HG03097 (cell line): Measurements from ENCODE around the gene PRKAR1A.
"Not testable (repeated sequence)": the region's sequence is repeated elsewhere in the genome, so short reads cannot be mapped to it uniquely, and the experiment has no call there.

Experiments used
- ATAC-seq: cut with Tn5 transposase; IDR thresholded peaks from one replicate; pipeline ENCODE4 v1.9.1; 2021; ENCODE audit not compliant: unreplicated experiment, low FRiP score

PRKAR1A gene

DNA sequence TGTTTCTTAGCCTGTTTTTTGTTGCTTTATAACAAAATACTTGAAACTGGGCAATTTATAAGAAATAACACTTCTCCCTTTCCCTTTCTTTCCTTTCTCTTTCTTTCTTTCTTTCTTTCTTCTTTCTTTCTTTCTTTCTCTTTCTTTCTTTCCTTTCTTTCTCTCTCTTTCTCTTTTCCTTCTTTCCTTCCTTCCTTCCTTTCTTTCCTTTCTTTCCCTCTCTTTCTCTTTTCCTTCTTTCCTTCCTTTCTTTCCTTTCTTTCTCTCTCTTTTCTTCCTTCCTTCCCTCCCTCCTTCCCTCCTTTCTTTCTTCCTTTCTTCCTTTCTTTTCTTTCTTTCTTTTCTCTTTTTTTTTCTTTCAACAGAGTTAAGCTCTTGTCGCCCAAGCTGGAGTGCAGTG, 61.1 kb downstream of the PRKAR1A start:
- ATAC-seq = no peak

DNA sequence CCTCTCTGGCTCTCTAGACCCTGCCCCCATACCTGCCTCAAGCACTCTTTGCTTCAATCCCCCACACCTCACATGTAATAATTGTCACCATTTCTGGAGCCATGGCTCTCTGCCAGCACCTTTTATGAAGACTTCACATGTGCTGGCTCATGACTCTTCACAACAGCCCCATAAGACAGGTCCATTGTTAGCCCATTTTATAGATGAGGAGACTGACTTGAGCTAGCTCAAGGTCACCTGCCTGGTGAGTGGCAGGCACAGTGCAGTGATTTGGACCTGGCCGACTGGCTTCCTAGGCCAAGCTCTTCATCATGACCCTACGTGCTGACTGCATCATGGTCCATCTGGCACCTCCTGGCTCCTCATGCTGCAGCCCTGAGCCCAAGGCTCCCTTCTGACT, 63.9 kb downstream of the PRKAR1A start:
- ATAC-seq = no peak

DNA sequence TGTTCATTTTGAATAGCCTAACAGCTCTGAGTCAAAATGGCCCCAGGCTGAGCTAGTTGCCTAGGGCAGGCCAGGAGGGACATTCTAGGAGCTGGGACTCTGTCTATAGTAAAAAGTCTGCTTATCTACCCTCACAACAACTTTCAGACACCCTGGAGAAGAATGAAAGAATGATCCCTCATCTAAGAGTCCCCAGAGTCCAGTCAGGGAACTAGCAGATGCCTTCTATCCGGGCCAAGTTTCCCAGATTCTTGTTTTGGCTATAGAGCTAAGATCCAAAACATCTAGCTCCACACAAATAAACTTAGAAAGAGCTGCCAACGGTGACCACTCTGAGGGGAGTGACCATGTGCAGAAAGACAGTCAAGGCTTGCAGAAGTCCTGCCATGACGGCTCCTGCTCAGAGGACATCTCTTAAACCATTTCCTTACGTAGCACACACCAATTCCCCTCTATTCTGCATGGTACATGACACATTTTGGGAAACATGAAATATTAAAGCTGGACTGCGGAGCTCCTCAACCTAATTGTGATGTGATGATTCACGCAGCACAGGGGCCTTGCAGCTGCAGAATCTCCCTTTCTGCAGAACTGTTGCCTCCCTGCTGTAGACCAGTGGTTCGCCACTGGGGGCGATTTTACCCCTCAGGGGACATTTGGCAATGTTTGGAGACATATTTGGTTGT, 64.7 kb downstream of the PRKAR1A start:
- no peak for ATAC-seq

DNA sequence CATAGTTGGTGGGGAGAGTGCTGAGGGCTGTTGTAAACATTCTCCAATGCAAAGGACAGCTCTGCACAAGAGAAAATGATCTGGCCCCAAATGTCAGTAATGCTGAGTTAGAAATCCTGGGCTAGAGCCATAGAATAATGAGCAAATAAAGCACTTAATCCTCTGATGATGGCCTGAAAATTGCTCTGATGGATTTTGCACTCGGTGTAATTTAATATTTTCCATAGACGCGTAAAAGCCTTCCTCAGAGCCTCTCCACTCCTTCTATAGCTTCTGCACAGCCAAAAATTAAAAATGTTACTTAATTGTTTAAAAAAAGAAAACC, 65.2 kb downstream of the PRKAR1A start:
- no peak for ATAC-seq

DNA sequence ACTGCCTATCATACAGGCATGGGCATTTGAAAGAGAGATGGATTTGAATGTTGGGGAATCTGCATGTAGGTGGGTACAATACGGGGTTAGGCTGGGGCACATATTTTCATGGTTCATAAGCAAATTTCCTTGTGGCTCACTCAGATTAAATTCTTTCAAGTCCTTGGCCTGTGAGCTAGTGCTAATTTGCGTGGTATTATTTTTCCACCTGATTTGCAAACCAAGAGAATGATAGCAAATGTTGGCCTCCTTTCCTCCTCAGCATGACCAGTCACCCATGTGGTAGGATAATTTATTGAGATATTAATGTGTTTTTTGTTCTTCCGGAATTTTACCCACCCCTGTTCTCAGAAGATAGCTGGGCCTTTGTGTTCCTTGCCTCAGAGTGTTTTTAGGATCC, 66.0 kb downstream of the PRKAR1A start:
- no peak for ATAC-seq

DNA sequence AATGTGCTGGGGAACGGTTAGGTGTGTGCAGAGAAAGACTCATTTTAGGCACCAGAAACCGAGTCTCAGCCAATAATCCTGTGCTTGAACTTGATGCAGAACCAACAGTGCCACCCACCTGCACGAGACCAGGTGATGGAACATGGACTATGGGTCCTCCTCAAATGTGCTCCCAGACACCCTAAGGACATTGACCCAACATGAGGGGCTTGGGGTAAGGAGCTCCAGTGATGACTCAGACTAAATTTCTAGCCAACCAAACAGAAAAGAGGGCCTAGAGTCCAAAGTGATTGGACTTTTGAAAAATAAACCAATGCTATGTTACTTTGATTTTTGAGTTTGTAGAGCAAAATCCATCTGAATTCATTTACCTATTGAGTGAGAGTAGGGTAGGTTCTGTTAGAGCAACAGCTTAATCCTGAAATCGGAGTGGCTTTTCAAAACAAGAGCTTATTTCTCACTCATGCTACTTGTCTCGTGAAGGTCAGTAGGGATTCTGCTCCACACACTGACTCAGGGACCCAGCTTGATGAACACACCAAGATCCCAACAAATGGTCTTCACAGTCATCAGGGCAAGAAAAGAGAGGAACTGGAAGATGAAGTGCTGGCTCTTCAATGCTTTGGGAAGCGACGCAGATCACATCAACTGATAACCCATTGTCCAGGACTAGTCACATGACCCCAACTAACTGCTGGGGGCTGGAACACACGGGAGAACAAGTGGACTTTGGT, 67.1 kb downstream of the PRKAR1A start:
- ATAC-seq = no peak

DNA sequence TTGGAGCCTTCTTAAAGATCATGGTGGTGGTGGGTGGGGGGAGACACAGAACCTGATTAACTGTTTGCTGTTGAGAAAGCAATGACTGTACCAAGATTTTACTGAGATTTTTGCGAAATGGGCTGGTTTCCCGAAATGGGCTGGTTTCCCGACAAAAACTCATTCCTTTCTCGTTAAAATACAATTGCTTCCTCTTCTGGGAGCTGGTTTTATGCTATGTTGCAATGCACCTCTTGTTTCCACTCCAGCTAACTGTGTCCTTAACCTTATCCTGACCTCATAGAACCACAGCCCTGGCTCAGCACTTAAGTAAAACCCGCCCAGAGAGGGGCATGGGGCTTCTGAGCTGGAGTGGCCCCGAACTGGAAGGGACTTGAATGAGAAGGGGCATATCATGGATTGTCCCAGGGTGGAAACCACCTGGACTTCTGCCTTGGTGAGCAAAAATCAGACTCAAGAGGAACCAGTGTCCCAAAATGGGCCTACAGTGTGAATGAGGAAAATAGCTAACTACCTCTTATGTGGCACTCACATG, 68.1 kb downstream of the PRKAR1A start:
- ATAC-seq = no peak

DNA sequence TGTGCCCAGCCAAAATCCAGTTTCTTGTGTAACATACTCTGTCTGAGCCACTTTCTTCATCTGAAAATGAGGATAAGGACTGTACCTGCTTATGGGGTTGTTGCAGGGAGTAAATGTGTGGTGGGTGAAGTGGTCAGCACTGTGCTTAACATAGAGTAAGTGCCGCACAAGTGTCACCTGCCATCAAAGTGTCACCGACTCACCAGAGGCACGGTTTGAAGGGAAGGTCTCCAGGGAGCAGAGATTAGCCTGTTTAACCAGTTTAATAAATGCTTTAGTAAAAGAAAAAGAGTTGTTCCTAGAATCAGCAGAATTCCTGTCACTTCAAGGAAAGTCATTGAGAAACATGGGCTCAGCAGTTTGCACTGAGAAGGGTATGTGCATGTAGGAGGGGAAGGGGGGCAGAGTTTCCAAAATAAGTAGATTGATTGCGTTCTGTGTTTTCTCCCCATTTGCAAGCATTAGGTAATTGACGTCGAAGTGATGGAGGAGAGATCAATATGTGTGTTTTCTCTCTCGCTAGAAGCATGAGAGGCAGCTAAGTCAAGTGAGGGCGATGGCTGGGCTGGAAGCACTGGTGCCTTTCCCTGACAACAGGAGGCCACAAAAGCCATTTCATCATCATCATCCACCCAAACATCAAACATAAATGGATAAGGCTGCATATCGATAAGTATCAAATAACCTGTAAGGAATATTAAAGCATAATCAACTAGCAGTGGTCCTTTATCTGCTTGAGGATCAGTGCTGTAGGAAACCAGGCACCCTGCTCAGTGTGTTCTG, 69.8 kb downstream of the PRKAR1A start:
- ATAC-seq = no peak

DNA sequence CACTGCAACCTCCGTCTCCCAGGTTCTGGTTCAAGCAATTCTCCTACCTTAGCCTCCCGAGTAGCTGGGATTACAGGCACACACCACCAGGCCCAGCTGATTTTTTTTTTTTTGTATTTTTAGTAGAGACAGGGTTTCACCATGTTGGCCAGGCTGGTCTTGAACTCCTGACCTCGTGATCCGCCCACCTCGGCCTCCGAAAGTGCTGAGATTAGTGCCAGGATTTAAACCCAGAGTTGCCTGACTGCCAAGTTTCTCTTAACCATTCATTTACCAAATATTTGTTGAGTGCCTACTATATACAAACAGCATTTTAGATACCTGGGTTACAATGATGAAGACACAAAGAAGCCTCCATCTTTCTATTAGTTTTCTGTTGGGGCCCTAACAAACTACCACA, 70.6 kb downstream of the PRKAR1A start:
- ATAC-seq = not testable (repeated sequence)

DNA sequence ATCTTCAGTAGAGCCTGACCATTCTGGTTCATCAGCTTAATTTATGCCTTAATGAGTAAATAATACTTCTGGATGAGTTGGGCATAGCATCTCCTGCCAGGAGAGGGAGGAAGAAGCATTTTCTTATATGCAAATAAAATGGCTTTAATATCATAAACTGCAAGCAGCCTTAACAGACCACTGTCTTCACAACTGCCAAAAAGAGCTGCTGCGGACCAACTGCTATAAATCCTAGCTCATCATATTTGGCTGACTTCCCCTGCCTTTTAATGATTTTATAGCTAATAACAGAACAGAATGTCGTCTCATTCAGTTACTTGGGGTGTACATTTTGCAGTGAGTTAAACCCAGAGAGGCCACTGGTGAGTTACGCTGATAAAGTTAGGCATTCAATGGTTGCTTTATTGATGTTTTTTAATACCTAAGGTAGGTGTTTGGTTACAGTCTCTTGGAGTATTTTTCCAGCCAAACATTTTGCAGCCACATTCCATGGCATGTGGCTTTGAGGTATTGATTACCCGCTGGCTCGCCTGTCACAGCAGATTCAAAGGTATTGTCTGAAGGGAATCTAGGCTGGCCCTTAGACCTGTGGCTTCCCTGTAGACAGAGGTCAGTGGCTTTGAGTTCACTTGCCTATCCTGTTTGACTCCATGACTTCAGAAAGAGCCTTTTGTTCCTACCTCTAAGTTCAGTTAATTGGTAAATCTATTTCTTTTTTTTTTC, 72.5 kb downstream of the PRKAR1A start:
- ATAC-seq = no peak

DNA sequence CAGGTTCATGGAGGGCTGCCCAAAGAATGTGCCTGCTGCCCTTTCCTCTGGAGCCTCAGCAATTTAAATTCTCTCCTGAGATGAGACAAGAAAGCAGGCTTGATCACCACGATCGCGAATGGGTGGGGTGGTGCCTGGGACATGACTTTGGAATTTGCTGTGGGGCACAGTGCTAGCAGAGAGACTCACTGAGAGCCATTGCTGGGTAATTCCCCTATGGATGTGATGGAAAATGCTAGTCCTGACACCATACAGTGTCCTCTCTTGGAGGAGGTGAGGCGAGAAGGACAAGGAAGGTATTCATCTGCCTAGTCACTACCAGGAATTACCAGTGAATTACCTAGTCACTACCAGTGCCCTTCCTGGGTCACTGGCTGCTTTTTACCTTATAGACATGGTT, 73.4 kb downstream of the PRKAR1A start:
- ATAC-seq = no peak

DNA sequence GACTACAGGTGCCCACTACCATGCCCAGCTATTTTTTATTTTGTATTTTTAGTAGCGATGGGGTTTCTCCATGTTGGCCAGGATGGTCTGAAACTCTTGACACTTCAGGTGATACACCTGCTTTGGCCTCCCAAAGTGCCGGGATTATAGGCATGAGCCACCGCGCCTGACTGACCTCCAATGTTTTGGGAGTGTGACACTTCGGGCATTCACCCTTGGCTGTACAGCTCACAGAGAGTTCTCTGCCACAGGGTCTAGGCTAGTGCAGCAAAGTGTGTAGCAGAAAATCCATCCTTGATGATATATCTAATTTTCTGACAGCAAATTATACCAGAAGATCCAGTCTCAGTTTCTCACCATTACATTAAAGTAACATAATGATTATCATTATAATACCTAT, 74.8 kb downstream of the PRKAR1A start:
- ATAC-seq = no peak

DNA sequence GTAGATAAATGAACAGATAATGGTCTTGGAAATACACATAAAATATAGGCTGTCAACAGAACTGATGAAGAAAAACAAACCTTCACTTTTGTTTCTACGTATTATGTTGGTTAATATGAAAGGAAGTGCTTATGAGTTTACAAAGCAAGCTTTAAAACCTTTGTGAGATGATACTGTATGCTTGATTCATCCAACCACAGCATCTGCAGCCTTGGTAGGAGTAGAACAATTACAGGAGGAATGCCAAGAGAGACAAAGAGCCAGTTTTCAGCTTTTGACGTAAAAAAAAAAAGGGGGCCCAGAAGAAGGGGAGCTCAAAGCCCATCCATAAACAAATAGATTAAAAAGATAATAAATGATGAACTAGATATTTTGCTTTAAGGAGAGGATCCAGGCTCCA, 75.6 kb downstream of the PRKAR1A start:
- no peak for ATAC-seq

DNA sequence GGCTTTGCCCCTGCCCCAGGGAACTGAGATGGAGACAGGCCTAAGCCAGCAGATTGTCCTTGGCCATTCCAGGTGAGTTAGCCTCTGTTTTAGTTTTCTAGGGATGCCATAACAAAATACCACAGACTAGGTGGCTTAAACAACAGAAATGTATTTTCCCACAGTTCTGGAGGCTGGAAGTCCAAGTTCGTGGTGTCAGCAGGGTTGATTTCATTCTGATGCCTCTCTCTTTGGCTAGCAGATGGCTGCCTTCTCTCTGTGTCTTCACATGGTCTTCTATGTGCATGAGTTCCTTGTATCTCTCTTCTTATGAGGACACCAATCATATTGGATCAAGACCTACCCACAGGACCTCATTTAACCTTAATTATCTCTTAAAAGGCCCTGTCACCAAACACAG, 76.1 kb downstream of the PRKAR1A start:
- ATAC-seq = no peak

DNA sequence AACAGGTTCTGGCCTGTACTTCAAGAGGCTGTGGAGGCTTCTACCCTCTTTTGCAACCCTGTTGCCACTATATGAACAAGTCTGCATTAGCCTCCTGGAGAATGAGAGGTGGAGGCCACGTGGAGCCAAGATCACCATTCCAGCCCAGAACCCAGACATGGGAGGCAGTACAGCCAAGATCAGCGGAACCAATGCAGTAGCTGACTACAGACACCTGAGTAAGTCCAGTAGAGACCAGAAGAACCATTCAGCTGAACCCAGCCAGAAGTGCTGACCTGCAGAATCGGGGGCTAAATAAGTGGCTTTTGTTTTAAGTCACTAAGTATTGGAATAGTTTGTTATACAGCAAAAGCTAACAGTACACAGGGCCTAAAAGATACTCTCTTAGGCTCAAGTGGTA, 76.9 kb downstream of the PRKAR1A start:
- no peak for ATAC-seq

DNA sequence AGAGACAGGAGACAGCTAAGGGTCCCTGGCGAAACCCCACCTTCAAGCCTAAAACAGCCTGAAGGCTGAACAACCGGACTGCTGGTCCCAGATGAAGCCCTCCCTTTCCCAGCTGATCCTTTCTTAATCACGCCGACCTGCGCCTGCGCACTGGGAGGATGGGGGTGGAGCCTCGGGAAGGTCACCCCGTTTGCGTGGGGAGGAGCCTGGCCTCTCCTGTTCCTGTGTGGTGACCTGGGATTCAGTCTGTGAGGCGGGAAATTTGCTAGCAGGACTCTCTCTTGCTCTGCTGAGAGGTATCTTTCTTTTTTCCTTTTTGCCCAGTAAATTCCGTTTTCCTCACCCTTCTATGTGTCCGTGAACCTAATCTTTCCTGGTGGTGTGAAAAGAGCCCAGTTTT, 79.4 kb downstream of the PRKAR1A start:
- no peak for ATAC-seq

DNA sequence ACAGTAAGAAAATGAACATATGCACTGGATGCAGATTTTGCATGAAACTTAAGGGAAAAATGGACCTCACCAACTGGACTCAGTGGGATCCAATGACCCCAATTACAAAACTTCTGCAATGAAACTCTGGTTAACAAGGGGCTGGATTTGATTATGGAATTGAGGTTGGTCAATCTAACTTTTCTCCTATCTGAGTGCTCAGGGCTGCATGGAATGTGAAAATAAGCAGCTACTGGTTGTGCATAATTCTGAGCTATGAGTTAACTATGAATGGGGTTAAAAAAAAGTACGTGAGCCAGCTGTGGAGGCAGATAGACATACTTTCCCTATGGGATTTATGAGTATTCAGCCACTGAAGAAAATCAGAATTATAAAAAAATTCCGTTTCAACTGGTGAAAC, 79.8 kb downstream of the PRKAR1A start:
- no peak for ATAC-seq

DNA sequence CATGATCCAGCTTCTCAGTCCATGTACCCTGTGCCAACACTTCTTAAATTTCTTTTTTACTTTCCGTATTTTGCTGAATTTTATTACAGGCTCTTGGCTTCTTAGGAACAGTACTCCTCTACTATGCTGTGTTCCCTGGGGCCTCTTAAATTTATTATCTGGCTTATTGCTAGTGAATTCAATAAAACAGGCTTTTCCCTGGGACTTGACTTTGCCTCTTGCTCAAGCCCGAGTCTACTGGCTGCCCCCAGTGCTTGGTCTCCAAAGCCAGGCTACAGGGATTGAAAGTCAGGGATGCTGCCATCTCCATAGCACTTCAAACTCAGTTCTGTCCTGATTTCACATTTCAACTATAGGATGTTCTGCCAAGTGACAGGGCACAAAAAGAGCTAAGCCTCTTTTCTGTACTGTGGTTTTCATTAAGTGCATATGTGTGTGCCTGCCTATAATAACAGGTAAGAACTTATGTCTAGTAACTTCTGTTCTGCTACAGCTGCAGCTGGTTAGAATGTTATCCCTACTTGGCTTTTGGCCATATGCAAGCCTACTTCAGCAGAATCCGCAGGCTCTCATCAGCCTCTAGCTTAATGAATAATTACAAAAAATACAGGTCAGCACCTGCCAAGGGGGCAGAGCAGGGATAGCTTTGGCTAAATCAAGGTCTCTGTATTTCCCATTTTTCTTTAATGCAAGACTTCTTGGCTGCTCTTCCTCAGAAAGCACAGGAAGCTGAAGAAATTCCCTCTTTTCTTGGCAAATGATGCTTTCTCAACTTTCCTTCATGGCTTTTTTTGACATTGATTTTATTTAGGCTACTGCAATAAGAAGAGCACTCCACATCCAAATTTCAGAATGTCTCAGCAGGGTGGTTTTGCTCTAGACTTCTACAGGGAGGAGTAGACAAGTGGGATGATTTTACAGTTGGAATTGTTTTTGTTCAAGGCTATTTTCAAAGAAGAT, 80.7 kb downstream of the PRKAR1A start:
- no peak for ATAC-seq

DNA sequence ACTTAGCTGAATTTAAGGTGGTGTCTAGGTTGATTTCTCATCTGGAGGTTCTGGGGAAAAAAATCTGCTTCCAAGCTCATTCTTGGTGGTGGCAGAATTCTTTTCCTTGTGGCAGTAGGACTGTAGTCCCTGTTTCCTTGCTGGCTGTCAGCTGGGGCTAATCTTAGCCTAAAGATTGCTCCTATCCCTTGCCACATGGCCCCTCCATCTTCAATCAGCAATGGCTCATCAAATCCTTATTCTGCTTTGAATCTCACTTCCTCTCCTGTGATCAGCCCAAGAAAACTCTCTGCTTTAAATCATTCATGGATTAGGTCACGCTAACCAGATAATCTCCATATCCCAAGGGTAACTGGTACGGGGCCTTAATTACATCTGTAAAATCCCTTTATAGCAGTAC, 82.3 kb downstream of the PRKAR1A start:
- no peak for ATAC-seq

DNA sequence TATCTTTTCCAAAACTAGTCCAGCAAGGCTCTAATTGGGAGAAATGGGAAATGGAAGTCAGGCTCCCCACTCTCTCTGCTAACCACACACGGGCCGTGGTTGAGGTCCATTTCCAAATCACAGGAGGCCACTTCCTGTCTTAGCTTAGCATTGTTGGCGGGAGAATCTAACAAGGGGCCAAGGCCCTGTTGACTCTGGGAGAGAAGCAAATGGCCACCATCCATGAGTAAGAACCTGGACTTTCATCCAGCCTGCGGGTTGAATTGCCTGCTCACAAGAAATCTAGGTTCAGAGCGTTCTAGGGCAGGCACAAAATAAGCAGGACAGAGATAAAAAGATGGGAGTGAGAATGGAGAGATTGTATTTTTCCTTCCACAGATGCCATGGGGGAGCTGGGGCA, 83.3 kb downstream of the PRKAR1A start:
- ATAC-seq = no peak
